A549 treated with AZD2906 at 1 μM for 4 hours (cell line): ENCODE data around the gene TMTC2. TPM values are rescaled to one million over a fixed set of nuclear protein-coding genes. Genes with fewer than 3 reads are reported as not detected.

Source experiments
- total RNA-seq: library from RNA; stranded (reverse); fragments of 200-300 nt; extraction: Qiagen RNA extraction; gene quantifications from 5 replicates; pipeline ENCODE4 v1.2.3, GENCODE V29; 2022

Gene TMTC2
- total RNA-seq: 0.91 to 1.6 TPM (median 1.3 TPM) in 5 replicates

GRCh38 chr12:82686168-82687020 is at the start of gene TMTC2:
TSS of gene TMTC2 (plus strand) at chr12:82686906.

